ENCODE measurements around the gene ASTN2.

ASTN2 gene

DNA sequence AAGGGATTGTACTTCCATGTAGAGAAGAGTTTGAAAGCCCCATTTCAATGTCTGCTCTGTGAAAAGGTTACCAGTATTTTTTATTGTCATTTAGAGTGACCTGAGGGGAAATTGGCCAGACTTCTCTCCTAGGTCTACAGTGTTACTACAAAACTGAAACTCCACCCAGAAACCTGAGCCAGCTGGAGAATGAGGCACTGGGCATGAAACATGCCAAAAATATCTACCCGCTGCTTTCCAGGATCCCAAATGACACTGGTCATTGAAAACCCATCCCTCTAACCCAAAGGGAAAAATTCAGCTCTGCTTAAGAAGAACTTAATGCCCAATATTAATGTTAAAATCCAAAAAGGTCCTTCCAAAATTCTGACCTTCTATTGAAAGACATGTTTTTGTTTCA, 826.9 kb downstream of the ASTN2 start:
- Histone ChIP-seq H3K4me1 (ENCODE audit: low read length) (no peaks in the 10 kb centered on the region), H4K20me1 (ENCODE audit: insufficient read depth, low read length) (no peaks in the 10 kb centered on the region), H2AFZ (ENCODE audit: low read length) (no peak overlapping the region), H3F3A (ENCODE audit: insufficient read depth, low read length) (no peaks in the 10 kb centered on the region), H3K9ac (ENCODE audit: low read length) (no peak overlapping the region), H3K4me2 (ENCODE audit: low read depth, low read length) (no peak overlapping the region), H3K79me2 (ENCODE audit: low read length) (no peaks in the 10 kb centered on the region), H3K9me3 (replicated peaks; ENCODE audit: insufficient read depth, low read length) (no peaks in the 10 kb centered on the region), H3K27ac (ENCODE audit: low read length) (no peak overlapping the region), H3K27me3 (replicated peaks; ENCODE audit: insufficient read depth, low read length) (no peaks in the 10 kb centered on the region), H3K4me3 (ENCODE audit: low read length) (no peak overlapping the region), H3K9me2 (replicated peaks; ENCODE audit: insufficient read depth, low read length) (no peaks in the 10 kb centered on the region), H3K36me3 (replicated peaks; ENCODE audit: insufficient read depth, low read length) (no peaks in the 10 kb centered on the region)
- DNase-seq, result no peak
- TF ChIP-seq EZH2 (optimal IDR thresholded peaks at IDR 0.05; ENCODE audit: low read depth, low read length), result no peak
- TF ChIP-seq EZH2phosphoT487 (IDR thresholded peaks at IDR 0.05; ENCODE audit: low read length), result no peak
- TF ChIP-seq, protein P1, sequence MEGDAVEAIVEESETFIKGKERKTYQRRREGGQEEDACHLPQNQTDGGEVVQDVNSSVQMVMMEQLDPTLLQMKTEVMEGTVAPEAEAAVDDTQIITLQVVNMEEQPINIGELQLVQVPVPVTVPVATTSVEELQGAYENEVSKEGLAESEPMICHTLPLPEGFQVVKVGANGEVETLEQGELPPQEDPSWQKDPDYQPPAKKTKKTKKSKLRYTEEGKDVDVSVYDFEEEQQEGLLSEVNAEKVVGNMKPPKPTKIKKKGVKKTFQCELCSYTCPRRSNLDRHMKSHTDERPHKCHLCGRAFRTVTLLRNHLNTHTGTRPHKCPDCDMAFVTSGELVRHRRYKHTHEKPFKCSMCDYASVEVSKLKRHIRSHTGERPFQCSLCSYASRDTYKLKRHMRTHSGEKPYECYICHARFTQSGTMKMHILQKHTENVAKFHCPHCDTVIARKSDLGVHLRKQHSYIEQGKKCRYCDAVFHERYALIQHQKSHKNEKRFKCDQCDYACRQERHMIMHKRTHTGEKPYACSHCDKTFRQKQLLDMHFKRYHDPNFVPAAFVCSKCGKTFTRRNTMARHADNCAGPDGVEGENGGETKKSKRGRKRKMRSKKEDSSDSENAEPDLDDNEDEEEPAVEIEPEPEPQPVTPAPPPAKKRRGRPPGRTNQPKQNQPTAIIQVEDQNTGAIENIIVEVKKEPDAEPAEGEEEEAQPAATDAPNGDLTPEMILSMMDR (IDR thresholded peaks at IDR 0.05; ENCODE audit: low read length), result no peak

DNA sequence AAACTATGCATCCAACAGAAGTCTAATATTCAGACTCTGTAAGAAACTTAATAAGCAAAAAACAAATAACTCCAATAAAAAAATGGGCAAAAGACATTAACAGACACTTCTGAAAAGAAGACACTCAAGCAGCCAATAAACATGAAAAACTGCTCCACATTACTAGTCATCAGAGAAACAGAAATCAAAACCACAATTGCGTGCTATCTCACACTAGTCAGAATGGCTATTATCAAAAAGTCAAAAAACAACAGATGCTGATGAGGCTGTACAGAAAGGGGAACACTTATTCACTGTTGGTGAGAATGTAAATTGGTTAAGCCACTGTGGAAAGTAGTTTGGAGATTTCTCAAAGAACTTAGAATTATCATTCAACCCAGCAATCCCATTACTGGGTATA, 829.0 kb downstream of the ASTN2 start:
- no peaks in the 10 kb centered on the region for H3K9me2 ChIP-seq (replicated peaks; ENCODE audit: insufficient read depth, low read length)
- TF ChIP-seq EZH2 (optimal IDR thresholded peaks at IDR 0.05; ENCODE audit: low read depth, low read length) (no peak), EZH2phosphoT487 (IDR thresholded peaks at IDR 0.05; ENCODE audit: low read length) (no peak)
- TF ChIP-seq, protein P1 (IDR thresholded peaks at IDR 0.05; ENCODE audit: low read length), result no peak
- H3K27ac ChIP-seq (ENCODE audit: low read length), result no peak overlapping the region
- H3F3A ChIP-seq (ENCODE audit: insufficient read depth, low read length), result no peaks in the 10 kb centered on the region
- no peaks in the 10 kb centered on the region for H3K9me3 ChIP-seq (replicated peaks; ENCODE audit: insufficient read depth, low read length)
- H3K9ac ChIP-seq (ENCODE audit: low read length), result no peak overlapping the region
- no peak overlapping the region for H3K4me2 ChIP-seq (ENCODE audit: low read depth, low read length)
- no peaks in the 10 kb centered on the region for H3K36me3 ChIP-seq (replicated peaks; ENCODE audit: insufficient read depth, low read length)
- no peaks in the 10 kb centered on the region for H3K4me1 ChIP-seq (ENCODE audit: low read length)
- no peak overlapping the region for H2AFZ ChIP-seq (ENCODE audit: low read length)
- H3K79me2 ChIP-seq (ENCODE audit: low read length), result no peaks in the 10 kb centered on the region
- no peaks in the 10 kb centered on the region for H4K20me1 ChIP-seq (ENCODE audit: insufficient read depth, low read length)
- DNase-seq, result no peak
- H3K27me3 ChIP-seq (replicated peaks; ENCODE audit: insufficient read depth, low read length), result no peaks in the 10 kb centered on the region
- H3K4me3 ChIP-seq (ENCODE audit: low read length), result no peak overlapping the region

DNA sequence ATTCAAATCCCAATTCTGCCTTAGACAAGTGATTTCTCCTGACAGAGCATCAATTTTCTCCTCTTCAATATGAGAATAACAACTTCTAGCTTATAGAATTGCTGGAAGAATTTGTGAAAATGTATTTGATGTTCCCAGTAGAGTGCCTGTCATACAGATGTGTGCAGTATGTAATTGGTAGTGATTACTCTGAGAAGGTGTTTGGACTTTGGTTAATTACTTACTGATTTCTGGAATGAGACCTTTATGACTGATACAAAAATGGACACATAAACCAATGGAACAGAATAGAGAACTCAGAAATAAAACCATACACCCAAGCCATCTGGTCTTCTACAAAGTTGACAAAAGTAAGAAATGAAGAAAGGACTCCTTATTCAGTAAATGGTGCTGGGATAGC, 829.7 kb downstream of the ASTN2 start:
- Histone ChIP-seq H3K36me3 (replicated peaks; ENCODE audit: insufficient read depth, low read length) (no peaks in the 10 kb centered on the region), H3F3A (ENCODE audit: insufficient read depth, low read length) (no peaks in the 10 kb centered on the region), H3K9me2 (replicated peaks; ENCODE audit: insufficient read depth, low read length) (no peaks in the 10 kb centered on the region), H3K9ac (ENCODE audit: low read length) (no peak overlapping the region), H3K79me2 (ENCODE audit: low read length) (no peaks in the 10 kb centered on the region), H3K27me3 (replicated peaks; ENCODE audit: insufficient read depth, low read length) (no peaks in the 10 kb centered on the region), H3K4me1 (ENCODE audit: low read length) (no peaks in the 10 kb centered on the region), H4K20me1 (ENCODE audit: insufficient read depth, low read length) (no peaks in the 10 kb centered on the region), H2AFZ (ENCODE audit: low read length) (no peak overlapping the region), H3K4me2 (ENCODE audit: low read depth, low read length) (no peak overlapping the region), H3K4me3 (ENCODE audit: low read length) (no peak overlapping the region), H3K9me3 (replicated peaks; ENCODE audit: insufficient read depth, low read length) (no peaks in the 10 kb centered on the region), H3K27ac (ENCODE audit: low read length) (no peak overlapping the region)
- DNase-seq, result no peak
- TF ChIP-seq, protein P1 (IDR thresholded peaks at IDR 0.05; ENCODE audit: low read length), result no peak
- TF ChIP-seq EZH2phosphoT487 (IDR thresholded peaks at IDR 0.05; ENCODE audit: low read length) (no peak), EZH2 (optimal IDR thresholded peaks at IDR 0.05; ENCODE audit: low read depth, low read length) (no peak)

All from MM.1S (cell line).